Measurements from ENCODE around the gene RDH5. TPM values are rescaled to one million over a fixed set of nuclear protein-coding genes. Genes with fewer than 3 reads are reported as not detected.
"Not testable (repeated sequence)": the region's sequence is repeated elsewhere in the genome, so short reads cannot be mapped to it uniquely, and the experiment has no call there.

RDH5 gene
- total RNA-seq, 1 experiment from 2014 or later = 12.6 TPM

GRCh38 chr12:55757701-55758100 is 37.5 kb downstream of the RDH5 start:
- H3K36me3 ChIP-seq (ENCODE audit: low read depth) = peaks cover 23% of the 10 kb centered on the region
- no peak overlapping the region for H2AFZ ChIP-seq
- CTCF ChIA-PET = no interaction called here

GRCh38 chr12:55758575-55758974 is 38.4 kb downstream of the RDH5 start:
- POLR2A ChIA-PET (ENCODE audit: unreplicated experiment) = interaction anchor here (1.2 kb wide), 1 partner anchor 11 kb away, joined by 7 read pairs; no protein-coding TSS in a partner anchor
- DNase-seq; H3K4me2 ChIP-seq; H3K9me2 ChIP-seq (ENCODE audit: insufficient read depth); H2AFZ ChIP-seq; H3K4me3 ChIP-seq; CTCF ChIA-PET; H3K4me1 ChIP-seq (replicated peaks; ENCODE audit: insufficient read depth); H3K27ac ChIP-seq; H3K27me3 ChIP-seq (ENCODE audit: insufficient read depth, low read depth); H3F3A ChIP-seq (ENCODE audit: insufficient read depth, low read depth); H4K20me1 ChIP-seq (ENCODE audit: insufficient read depth); BruUV-seq (replicated peaks); H3K9me3 ChIP-seq (ENCODE audit: insufficient read depth, low read depth); H3K79me2 ChIP-seq (ENCODE audit: low read depth): not testable (repeated sequence)
- intact Hi-C loops (cut with micrococcal nuclease; ENCODE audit: unreplicated experiment) = loop anchor here (5.0 kb wide), 1 partner anchor 44 kb away; no protein-coding TSS in a partner anchor
- peaks cover 22% of the 10 kb centered on the region for H3K36me3 ChIP-seq (ENCODE audit: low read depth)

More at GRCh38 chr12:55757701-55758100, 37.5 kb downstream of the RDH5 start:
- Histone ChIP-seq H3K9me2 (ENCODE audit: insufficient read depth) (no peaks in the 10 kb centered on the region), H3K4me1 (replicated peaks; ENCODE audit: insufficient read depth) (no peaks in the 10 kb centered on the region), H3F3A (ENCODE audit: insufficient read depth, low read depth) (peaks cover 5% of the 10 kb centered on the region; the same call in 1 of the 2 replicates), H3K4me3 (no peak overlapping the region), H3K9me3 (ENCODE audit: insufficient read depth, low read depth) (no peaks in the 10 kb centered on the region), H3K27me3 (ENCODE audit: insufficient read depth, low read depth) (no peaks in the 10 kb centered on the region), H4K20me1 (ENCODE audit: insufficient read depth) (no peaks in the 10 kb centered on the region), H3K27ac (no peak overlapping the region), H3K79me2 (ENCODE audit: low read depth) (no peaks in the 10 kb centered on the region), H3K4me2 (no peak overlapping the region)
- no peak for DNase-seq
- TF ChIP-seq EZH2 (IDR thresholded peaks at IDR 0.05; ENCODE audit: low read depth) (no peak), CTCF (conservative IDR thresholded peaks at IDR 0.05) (no peak)
- intact Hi-C loops (cut with micrococcal nuclease; ENCODE audit: unreplicated experiment) = loop anchor here (5.0 kb wide), 1 partner anchor 45 kb away; no protein-coding TSS in a partner anchor
- BruUV-seq (replicated peaks) = no TSS peak
- POLR2A ChIA-PET (ENCODE audit: unreplicated experiment) = no interaction called here

GRCh38 chr12:55760663-55761062 is 40.5 kb downstream of the RDH5 start:
- H3K27ac ChIP-seq = no peak overlapping the region
- H3K4me2 ChIP-seq = no peak overlapping the region
- no peak for DNase-seq
- ChIA-PET CTCF (no interaction called here), POLR2A (ENCODE audit: unreplicated experiment) (no interaction called here)
- TF ChIP-seq EZH2 (IDR thresholded peaks at IDR 0.05; ENCODE audit: low read depth) = no peak
- H3K36me3 ChIP-seq (ENCODE audit: low read depth) = peaks cover 22% of the 10 kb centered on the region
- no peak overlapping the region for H2AFZ ChIP-seq
- H3K4me1 ChIP-seq (replicated peaks; ENCODE audit: insufficient read depth) = no peaks in the 10 kb centered on the region
- intact Hi-C loops (cut with micrococcal nuclease; ENCODE audit: unreplicated experiment) = no loop called here
- no peaks in the 10 kb centered on the region for H3K9me3 ChIP-seq (ENCODE audit: insufficient read depth, low read depth)
- H3F3A ChIP-seq (ENCODE audit: insufficient read depth, low read depth) = no peaks in the 10 kb centered on the region; the same call in 1 of the 2 replicates
- H3K79me2 ChIP-seq (ENCODE audit: low read depth) = no peaks in the 10 kb centered on the region
- H3K4me3 ChIP-seq = no peak overlapping the region
- H3K9me2 ChIP-seq (ENCODE audit: insufficient read depth) = no peaks in the 10 kb centered on the region
- no peaks in the 10 kb centered on the region for H3K27me3 ChIP-seq (ENCODE audit: insufficient read depth, low read depth)
- no peaks in the 10 kb centered on the region for H4K20me1 ChIP-seq (ENCODE audit: insufficient read depth)
- BruUV-seq (replicated peaks) = no TSS peak

- H2AFZ ChIP-seq = no peak overlapping the region
- DNase-seq = no peak
- H3K9me2 ChIP-seq (ENCODE audit: insufficient read depth) = no peaks in the 10 kb centered on the region
- no peaks in the 10 kb centered on the region for H3K9me3 ChIP-seq (ENCODE audit: insufficient read depth, low read depth)
- H3K27ac ChIP-seq = no peak overlapping the region
- H3F3A ChIP-seq (ENCODE audit: insufficient read depth, low read depth) = no peaks in the 10 kb centered on the region
- ChIA-PET CTCF (no interaction called here), POLR2A (ENCODE audit: unreplicated experiment) (no interaction called here)
- no peak overlapping the region for H3K4me2 ChIP-seq
- H3K4me3 ChIP-seq = no peak overlapping the region
- intact Hi-C loops (cut with micrococcal nuclease; ENCODE audit: unreplicated experiment) = no loop called here
- H3K4me1 ChIP-seq (replicated peaks; ENCODE audit: insufficient read depth) = no peaks in the 10 kb centered on the region
- no TSS peak for BruUV-seq (replicated peaks)
- H3K36me3 ChIP-seq (ENCODE audit: low read depth) = peaks cover 17% of the 10 kb centered on the region
- H3K79me2 ChIP-seq (ENCODE audit: low read depth) = no peaks in the 10 kb centered on the region
- H4K20me1 ChIP-seq (ENCODE audit: insufficient read depth) = no peaks in the 10 kb centered on the region
- TF ChIP-seq CTCF (conservative IDR thresholded peaks at IDR 0.05) (no peak), EZH2 (IDR thresholded peaks at IDR 0.05; ENCODE audit: low read depth) (no peak)
- no peaks in the 10 kb centered on the region for H3K27me3 ChIP-seq (ENCODE audit: insufficient read depth, low read depth)
Observed at GRCh38 chr12:55762646-55763045, 42.5 kb downstream of the RDH5 start.
